Activated CD4-positive, alpha-beta T cell treated with anti-CD3 and anti-CD28 coated beads, Interleukin-2, Interleukin-6, amounts not matched to agents 100 ng/mL and 50 ng/mL, durations not matched to agents 16 hours and 8 hours (primary cell): ENCODE data around the gene APBB2.

ENCODE experiments used
- DNase-seq: peaks from one replicate; pipeline ENCODE4 v3.0.0-alpha.2; 2020

APBB2 gene

GRCh38 chr4:41133454-41134018 lies 80.8 kb downstream of the APBB2 start:
- no peak for DNase-seq

GRCh38 chr4:41132055-41132683 lies 82.2 kb downstream of the APBB2 start:
- DNase-seq = no peak

- DNase-seq = no peak
These were observed 84.4 kb downstream of the APBB2 start for GRCh38 chr4:41129936-41130440.

GRCh38 chr4:41129128-41129754 lies 85.1 kb downstream of the APBB2 start:
- no peak for DNase-seq

GRCh38 chr4:41125558-41126311 lies 88.6 kb downstream of the APBB2 start:
- DNase-seq = no peak

- no peak for DNase-seq
These were observed 89.3 kb downstream of the APBB2 start for GRCh38 chr4:41124916-41125548.

GRCh38 chr4:41122775-41123174 lies 91.6 kb downstream of the APBB2 start:
- no peak for DNase-seq

- DNase-seq = no peak
These were observed 92.0 kb downstream of the APBB2 start for GRCh38 chr4:41122309-41122708.

- no peak for DNase-seq
These were observed 92.4 kb downstream of the APBB2 start for GRCh38 chr4:41121906-41122305.

- DNase-seq = no peak
These were observed 93.8 kb downstream of the APBB2 start for GRCh38 chr4:41120297-41121217.

- no peak for DNase-seq
These were observed 94.5 kb downstream of the APBB2 start for GRCh38 chr4:41119867-41120295.

- DNase-seq = no peak
These were observed 102.6 kb downstream of the APBB2 start for GRCh38 chr4:41111791-41112190.

- DNase-seq = no peak
These were observed 104.3 kb downstream of the APBB2 start for GRCh38 chr4:41110050-41110449.

GRCh38 chr4:41108481-41108880 lies 105.9 kb downstream of the APBB2 start:
- no peak for DNase-seq

- no peak for DNase-seq
These were observed 107.5 kb downstream of the APBB2 start for GRCh38 chr4:41106694-41107419.

- DNase-seq = no peak
These were observed 108.3 kb downstream of the APBB2 start for GRCh38 chr4:41106081-41106480.

GRCh38 chr4:41104155-41104554 lies 110.2 kb downstream of the APBB2 start:
- DNase-seq = no peak

GRCh38 chr4:41103657-41104056 lies 110.7 kb downstream of the APBB2 start:
- no peak for DNase-seq

- DNase-seq = no peak
These were observed 111.8 kb downstream of the APBB2 start for GRCh38 chr4:41102414-41103092.
